Fibroblast of skin of left quadriceps (primary cell): Measurements from ENCODE around the gene RBM42.
"Not testable (repeated sequence)": the region's sequence is repeated elsewhere in the genome, so short reads cannot be mapped to it uniquely, and the experiment has no call there.

ENCODE experiments used
- DNase-seq, 2 experiments: peaks; one replicate each; pipeline ENCODE4 v3.0.0-alpha.2; 2013; ENCODE audit warnings: low read depth in 2 of 2

Gene RBM42, protein sequence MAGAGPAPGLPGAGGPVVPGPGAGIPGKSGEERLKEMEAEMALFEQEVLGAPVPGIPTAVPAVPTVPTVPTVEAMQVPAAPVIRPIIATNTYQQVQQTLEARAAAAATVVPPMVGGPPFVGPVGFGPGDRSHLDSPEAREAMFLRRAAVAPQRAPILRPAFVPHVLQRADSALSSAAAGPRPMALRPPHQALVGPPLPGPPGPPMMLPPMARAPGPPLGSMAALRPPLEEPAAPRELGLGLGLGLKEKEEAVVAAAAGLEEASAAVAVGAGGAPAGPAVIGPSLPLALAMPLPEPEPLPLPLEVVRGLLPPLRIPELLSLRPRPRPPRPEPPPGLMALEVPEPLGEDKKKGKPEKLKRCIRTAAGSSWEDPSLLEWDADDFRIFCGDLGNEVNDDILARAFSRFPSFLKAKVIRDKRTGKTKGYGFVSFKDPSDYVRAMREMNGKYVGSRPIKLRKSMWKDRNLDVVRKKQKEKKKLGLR

DNA sequence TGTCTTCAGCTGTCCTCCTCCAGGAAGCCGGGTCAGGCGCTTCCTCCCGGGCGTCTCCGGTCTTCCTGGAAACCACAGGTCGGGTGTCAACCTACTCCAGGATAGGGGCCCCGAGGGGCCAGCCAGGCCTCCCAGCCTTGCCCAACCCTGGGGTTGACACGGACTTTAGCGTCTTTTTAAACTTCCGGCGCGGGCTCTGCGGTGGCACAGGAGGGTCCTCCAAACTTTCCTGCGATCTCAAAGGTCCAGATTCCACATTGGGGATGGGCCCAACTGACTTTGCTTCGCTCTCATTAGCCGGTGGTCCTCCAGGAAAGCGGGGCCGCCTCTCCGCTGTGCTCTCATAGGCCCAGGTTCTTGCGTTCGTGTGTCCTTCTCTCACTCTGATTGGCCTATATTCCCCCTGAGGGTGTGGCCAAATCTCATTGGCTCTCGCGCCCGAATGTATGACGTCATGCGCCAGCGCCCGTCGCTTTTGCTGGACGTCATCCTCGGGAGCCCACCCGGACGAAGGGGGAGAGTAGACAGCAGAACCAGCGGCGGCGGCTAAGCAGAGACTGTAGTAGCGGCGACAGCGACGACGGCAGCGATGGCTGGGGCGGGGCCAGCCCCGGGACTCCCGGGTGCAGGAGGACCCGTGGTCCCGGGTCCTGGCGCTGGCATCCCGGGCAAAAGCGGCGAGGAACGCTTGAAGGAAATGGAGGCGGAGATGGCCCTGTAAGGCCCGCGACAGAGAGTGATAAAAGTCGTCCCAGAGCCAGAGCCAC lies at the start of gene RBM42:
Gene RBM42, plus strand, starts transcription at position 472 of the 767 bp plus-strand sequence. Its CDS starts 118 bp downstream, at position 590.
- DNase-seq = peak; percentile 99

DNA sequence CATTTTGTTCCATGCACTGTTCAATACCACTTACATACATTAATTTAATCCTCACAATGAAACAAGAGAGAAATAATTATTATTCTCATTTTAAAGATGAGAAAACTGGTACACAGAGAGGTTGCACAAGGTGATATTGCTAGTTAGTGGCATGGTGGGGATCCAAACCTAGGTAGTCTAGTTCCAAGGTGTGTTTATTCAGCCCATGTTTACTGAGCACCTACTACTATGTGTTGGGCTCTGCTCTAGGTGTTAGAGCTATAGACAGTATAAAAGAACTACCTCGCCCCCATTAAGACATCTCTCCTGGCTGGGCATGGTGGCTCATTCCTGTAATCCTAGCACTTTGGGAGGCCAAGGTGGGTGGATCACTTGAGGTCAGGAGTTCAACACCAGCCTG lies 46.1 kb upstream of the RBM42 start:
- DNase-seq = no peak

DNA sequence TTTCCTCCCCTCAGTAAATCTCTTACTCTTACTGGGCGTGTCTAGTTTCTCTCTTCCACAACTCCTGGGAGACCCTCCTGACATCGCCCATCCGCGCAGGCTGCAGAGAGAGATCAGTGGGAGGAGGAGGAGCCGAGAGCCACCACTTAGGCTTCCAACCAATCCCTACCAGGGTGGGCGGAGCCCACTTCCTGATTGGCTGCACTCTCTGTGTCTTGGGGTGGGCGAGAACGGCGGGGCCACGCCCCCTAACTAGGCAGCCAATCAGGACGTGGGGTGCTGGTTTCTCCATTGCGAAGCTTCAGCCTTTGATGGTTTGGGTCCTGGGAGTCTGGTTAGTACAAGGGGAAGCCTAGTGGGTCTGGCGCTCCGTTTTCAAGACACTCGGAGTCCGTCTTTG lies 43.0 kb upstream of the RBM42 start, which contains the start of gene PMIS2:
Gene PMIS2, plus strand, starts transcription at position 326 of the 400 bp plus-strand sequence. CDS start 87 bp downstream, outside the sequence.
- DNase-seq = no peak

DNA sequence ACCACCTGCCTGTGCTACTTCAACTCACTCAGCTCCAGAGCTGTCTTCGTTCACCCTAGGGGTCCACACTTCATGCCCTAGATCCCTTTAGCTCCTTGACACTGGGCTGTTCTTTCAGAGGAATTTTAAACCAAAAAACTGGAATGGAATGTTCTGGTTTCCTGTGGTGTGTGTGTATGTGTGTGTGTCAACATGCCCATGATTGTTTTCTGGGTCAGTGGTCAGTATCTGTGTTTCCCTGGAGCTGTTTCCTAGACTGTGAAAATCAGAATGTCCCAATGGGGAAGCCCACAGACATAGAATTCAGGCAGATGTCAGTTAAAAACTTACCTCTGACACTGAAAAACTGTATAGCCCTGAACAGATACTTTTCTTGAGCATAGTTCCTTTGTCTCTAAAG lies 41.5 kb upstream of the RBM42 start:
- DNase-seq = no peak

DNA sequence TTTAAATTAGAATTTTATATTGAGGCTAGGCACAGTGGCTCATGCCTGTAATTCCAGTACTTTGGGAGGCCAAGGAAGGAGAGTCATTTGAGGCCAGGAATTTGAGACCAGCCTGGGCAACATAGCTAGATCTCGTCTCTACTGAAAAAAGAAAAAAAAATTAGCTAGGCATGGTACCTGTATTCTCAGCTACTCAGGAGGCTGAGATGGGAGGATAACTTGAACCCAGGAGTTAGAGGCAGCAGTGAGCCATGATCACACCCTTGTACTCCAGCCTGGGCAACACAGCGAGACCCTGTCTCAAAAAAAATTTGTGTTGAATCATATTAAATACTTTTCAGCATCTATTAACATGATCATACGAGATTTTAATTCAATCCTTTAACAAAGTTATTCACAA lies 38.0 kb upstream of the RBM42 start:
- no peak for DNase-seq

DNA sequence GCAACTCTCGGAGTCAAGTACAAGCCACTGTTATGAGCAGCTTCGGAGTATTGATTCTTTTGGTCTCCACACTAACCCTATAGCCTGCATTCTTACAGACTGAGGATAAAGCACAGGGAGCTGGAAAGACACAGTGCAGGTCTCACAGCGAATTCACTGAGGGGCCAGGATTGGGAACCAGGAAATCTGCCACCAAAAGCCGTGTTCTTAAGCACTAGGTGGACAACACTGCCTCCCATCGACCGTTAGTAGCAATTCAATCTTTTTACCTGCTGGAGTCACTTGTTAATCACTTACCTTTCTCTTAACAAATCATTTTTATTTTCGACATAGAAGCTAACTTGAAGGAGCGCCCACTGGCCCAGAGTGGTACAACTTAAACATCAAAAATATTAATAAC lies 36.6 kb upstream of the RBM42 start:
- no peak for DNase-seq

DNA sequence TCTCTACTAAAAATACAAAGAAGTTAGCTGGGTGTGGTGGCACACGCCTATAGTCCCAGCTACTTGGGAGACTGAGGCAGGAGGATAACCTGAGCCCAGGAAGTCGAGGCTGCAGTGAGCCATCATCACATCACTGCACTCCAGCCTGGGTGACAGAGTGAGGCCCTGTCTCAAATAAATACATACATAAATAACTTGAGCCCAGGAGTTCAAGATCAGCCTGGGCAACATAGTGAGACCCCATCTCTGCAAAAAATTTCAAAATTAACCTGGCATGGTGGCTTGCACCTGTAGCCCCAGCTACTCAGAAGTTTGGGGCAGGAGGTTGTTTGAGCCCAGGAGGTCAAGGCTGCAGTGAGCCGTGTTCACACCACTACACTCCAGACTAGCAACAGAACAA lies 33.8 kb upstream of the RBM42 start:
- DNase-seq = not testable (repeated sequence)

DNA sequence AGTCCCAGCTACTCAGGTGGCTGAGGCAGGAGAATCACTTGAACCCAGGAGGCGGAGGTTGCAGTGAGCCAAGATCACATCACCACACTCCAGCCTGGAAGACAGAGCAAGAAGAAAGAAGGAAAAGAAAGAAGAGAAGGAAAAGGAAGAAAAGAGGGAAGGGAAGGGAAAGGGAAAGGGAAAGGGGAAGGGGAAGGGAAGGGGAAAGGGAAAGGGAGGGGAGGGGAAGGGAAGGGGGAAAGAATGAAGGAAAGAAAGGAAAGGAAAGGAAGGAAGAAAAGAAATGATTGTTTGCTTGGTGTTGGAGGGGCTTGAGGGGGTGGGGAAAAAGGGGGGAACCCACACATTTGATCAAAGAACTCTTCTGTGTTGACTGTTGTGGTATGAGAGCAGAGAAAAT lies 32.9 kb upstream of the RBM42 start:
- DNase-seq = no peak

DNA sequence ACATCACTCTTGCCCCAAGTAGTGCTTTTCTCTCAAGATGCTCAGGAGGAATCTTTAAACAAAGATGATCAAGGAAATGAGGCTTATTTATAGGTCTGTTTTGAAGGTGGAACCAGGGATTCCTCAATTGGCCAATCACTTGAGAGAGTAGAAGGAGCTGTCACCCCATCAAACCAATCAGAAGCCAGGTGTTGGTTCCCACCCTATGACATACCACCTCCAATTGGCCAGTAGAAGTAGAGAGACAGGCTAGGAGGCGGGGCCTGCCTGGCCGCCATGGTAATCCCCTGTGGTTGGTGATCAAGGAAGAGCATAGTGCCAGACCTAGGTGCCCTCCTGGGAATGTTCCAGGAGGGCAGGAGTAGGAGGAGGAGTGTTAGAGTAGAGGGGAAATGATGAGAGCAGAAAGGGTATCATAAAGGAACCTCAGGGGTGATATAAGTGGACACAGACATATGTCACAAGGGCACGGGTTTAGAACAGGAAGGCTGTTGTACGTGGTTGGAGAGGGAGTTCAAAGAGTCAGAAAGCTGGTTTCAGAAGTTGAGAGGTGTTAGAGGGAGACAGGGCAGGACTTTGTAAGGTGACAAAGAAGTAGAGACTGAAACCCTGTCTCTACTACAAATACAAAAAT lies 32.4 kb upstream of the RBM42 start:
- DNase-seq = no peak

DNA sequence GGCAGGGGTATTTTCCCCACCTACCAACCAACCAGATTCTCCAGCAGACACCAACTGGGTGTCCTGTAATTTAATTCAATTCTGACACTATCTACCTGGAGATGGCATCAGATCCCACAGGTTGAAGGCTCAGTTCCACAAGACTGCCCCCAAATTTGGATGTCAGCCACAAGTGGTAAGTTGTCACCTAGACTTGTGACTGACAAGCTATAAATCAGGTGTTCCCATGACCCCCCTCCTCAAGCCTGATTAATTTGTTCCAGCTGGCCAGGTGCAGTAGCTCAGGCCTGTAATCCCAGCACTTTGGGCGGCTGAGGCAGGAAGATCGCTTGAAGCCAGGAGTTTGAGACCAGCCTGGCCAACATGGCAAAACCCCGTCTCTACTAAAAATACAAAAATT lies 26.9 kb upstream of the RBM42 start:
- DNase-seq = no peak

DNA sequence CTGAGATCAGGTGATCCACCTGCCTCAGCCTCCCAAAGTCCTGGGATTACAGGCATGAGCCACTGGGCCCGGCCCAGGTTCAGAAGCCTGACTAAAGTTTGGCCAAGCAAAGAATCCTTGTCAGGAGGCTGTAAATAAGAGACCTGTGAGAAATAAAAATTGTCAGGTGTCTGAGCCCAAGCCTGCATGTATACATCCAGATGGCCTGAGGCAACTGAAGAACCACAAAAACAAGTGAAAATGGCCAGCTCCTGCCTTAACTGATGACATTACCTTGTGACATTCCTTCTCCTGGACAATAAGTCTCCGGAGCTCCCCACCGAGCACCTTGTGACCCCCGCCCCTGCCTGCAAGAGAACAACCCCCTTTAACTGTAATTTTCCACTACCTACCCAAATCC lies 24.4 kb upstream of the RBM42 start:
- DNase-seq = not testable (repeated sequence)

DNA sequence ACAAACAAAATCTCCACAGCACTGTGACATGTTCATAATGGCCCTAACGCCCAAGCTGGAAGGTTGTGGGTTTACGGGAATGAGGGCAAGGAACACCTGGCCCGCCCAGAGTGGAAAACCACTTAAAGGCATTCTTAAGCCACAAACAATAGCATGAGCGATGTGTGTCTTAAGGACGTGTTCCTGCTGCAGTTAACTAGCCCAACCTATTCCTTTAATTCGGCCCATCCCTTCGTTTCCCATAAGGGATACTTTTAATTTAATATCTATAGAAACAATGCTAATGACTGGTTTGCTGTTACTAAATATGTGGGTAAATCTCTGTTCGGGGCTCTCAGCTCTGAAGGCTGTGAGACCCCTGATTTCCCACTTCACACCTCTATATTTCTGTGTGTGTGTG lies 21.7 kb upstream of the RBM42 start:
- not testable (repeated sequence) for DNase-seq

DNA sequence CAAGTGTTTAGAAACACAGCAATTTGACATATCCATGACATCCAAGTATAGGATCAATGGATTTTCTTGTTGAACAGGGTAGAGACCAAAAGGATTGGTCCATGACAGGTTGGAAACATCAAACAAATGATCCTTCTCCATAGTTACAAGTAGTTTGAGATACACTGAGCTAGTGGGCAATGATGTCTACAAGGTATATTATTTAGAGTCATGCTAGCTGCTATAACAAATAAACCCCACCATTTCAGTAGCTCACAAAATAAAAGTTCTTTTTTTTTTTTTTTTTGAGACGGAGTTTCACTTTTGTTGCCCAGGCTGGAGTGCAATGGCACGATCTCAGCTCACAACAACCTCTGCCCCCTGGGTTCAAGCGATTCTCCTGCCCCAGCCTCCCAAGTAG lies 21.2 kb upstream of the RBM42 start:
- no peak for DNase-seq

DNA sequence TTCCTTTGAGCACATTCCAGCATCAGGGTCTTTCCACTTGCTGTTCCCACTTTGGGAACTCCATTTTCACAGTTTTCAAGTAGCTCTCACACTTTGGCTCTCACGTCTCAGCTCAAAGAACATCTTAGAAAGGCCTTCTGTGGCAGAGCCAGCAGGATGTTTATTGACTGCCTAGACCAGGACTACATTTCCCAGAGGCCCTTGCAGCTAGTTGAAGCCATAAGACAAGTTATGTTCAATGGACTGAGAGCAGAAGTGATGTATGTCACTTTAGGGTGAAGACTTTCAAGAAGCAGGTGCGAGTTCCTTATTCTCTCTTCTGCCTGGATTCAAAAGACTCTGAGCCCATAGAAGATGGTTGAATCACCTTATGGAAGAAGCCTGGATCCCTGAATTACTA lies 20.6 kb upstream of the RBM42 start:
- DNase-seq = no peak

DNA sequence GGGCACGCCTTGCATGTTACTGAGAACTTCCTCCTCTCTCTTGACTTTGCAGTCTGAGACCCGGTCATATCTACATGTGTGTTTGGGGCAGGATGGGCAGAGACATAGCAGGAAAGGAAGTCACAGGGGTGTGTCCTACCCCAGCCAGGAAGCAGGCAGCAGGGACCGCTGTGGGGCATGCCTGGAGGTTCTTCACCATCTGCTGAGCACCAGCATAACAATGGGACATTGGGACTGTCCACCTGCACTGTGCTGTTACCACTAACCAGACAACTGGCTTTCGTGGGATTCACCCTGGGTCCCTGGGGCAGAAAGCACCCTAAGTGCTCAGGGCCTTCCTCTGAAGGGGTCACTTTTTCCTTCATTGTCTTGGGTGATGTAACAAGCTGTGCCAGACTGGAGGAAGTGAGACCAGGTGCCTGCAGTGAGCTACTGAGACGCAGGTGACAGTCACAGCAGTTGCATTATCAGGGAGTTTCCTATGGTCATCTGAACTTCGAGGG lies 18.9 kb upstream of the RBM42 start:
- DNase-seq = no peak

DNA sequence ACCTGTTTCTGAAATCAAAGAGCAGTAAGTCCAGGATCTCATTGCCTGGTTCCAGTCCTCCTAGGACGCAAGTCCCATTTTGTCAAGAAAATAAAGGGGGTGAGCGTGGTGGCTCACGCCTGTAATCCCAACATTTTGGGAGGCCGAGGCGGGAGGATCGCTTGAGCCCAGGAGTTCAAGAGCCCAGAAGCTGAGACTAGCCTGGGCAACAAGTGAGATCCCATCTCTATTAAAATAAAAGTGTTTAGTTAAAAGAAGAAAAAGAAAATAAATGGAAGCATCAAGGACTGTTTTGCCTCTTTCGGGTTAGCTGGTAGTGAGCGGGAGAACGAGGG lies 16.6 kb upstream of the RBM42 start:
- no peak for DNase-seq

DNA sequence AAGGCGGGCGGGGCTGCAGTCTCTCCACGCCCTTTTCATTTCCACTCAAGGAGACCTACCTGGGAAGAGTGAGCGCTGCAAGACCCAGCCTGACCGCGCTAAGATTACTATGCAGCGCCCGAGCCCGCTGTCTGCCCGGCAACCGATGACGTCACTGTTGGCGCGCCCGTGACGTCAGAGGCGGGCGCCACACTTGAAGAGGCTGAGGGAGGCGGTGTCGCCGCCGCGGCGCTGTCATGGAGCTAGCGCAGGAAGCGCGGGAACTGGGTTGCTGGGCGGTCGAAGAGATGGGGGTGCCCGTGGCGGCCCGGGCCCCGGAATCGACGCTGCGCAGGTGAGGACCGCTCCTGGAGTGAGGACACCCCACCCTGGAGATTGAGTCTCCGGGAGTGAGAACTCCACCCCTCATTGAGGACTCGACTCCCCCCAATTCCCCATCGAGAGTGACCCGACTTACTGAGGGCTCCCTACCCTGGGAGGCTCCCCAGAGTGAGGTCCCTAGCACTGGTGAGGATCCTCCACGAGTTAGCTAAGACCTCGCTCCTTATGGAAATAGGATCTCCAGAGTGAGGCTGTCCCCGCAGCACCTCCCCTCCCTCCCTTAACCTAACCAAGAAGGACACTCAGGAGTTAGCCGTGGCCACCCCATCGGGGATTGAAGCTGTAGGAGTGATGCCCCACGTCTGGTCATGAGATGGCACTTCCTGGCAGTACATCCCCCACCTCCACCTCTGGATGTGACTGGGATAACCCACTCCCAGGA lies 16.1 kb upstream of the RBM42 start, which contains the start of gene HAUS5:
Gene HAUS5, plus strand, starts transcription at position 177 of the 763 bp plus-strand sequence. Its CDS starts 60 bp downstream, at position 237.
- DNase-seq = peak; percentile 81 to 82

DNA sequence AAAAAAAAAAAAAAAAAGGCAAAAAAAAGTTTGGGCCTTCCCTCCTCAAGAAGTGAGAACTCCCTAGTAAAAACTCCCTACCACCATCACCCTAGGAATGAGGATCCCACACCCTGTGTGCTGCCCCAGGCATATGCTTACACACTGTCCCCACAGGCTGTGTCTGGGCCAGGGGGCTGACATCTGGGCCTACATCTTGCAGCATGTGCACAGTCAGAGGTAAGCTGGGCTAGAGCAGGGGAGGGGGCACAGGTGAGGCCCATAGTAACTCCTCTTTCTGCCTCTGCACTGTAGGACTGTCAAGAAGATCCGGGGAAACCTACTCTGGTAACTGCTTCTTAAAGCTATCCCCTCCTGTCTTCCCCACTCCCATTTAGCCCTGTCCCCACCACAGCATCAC lies 15.3 kb upstream of the RBM42 start:
- no peak for DNase-seq

DNA sequence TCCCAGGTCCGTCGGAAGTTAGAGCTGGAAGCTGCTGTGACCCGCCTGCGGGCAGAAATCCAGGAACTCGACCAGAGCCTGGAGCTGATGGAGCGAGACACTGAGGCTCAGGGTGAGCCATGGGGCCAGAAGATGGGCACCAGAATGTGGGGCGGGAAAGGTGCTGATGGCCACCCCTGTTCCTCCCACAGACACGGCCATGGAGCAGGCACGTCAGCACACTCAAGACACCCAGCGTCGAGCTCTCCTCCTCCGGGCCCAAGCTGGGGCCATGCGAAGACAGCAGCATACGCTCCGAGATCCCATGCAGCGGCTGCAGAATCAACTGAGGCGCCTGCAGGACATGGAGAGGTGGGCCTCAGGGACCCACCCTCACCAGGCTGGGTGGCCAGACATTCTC lies 13.8 kb upstream of the RBM42 start:
- no peak for DNase-seq

DNA sequence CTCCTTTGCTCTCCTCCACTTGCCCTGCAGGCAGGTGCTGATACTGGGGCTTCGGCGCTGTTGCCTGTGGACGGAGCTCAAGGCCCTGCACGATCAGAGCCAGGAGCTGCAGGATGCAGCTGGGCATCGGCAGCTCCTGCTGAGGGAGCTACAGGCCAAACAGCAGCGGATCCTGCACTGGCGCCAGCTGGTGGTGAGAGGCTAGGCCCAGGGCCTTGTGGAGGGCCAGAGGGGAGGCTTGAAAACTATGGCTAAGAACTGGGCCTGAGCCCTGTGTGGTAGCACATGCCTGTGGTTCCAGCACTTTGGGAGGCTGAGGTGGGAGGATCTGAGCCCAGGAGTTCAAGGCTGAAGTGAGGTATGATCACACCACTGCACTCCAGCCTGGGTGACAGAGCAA lies 10.0 kb upstream of the RBM42 start:
- DNase-seq = no peak

DNA sequence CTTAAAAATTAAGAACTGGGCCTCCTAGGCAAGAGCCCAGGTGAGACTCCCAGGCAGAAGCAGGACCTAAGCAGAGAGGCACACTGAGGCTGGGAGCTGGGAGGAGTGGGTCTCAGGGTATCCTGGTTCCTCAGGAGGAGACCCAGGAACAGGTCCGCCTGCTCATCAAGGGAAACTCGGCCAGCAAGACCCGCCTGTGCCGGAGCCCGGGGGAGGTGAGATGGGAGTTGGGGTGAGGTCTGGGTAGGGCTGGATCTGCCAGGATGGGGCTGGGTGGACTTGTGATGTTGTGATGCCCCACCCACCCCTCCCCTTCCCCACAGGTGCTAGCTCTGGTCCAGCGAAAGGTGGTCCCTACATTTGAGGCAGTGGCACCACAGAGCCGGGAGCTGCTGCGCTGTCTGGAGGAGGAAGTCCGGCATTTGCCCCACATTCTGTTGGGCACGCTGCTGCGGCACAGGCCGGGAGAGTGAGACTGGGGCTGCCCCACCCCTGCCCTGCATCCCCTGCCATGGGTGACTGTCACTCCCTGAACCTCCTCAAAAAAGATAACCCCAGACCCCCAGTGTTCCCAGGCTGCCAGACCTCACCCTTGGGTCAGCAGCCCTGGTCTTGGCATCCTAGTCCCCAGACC lies 9.4 kb upstream of the RBM42 start:
- DNase-seq = no peak
